Fibroblast of villous mesenchyme (primary cell): ENCODE measurements around the gene CLK2. TPM values are rescaled to one million over a fixed set of nuclear protein-coding genes. Genes with fewer than 3 reads are reported as not detected.
"Not testable (repeated sequence)": the region's sequence is repeated elsewhere in the genome, so short reads cannot be mapped to it uniquely, and the experiment has no call there.

Experiments
- DNase-seq: peaks from one replicate; pipeline ENCODE4 v3.0.0-alpha.2; 2010; ENCODE audit warnings: low read depth
- H3K4me3 ChIP-seq: 2 replicates; pipeline ENCODE4 v1.5.1; 2011; ENCODE audit warnings: low read depth, mild to moderate bottlenecking, low read length
- total RNA-seq: library from RNA; depleted of rRNA; stranded (reverse); fragments of >200 nt; gene quantifications from 2 replicates; pipeline ENCODE4 v1.2.3, GENCODE V29; 2012
- TF ChIP-seq, protein P1 (sequence below): IDR thresholded peaks from 2 replicates; pipeline ENCODE4 v1.5.1; 2012; ENCODE audit warnings: low read depth, mild to moderate bottlenecking, low read length; ENCODE audit not compliant: insufficient read depth

Gene CLK2
- total RNA-seq, 1 donor = 21.6 TPM

DNA sequence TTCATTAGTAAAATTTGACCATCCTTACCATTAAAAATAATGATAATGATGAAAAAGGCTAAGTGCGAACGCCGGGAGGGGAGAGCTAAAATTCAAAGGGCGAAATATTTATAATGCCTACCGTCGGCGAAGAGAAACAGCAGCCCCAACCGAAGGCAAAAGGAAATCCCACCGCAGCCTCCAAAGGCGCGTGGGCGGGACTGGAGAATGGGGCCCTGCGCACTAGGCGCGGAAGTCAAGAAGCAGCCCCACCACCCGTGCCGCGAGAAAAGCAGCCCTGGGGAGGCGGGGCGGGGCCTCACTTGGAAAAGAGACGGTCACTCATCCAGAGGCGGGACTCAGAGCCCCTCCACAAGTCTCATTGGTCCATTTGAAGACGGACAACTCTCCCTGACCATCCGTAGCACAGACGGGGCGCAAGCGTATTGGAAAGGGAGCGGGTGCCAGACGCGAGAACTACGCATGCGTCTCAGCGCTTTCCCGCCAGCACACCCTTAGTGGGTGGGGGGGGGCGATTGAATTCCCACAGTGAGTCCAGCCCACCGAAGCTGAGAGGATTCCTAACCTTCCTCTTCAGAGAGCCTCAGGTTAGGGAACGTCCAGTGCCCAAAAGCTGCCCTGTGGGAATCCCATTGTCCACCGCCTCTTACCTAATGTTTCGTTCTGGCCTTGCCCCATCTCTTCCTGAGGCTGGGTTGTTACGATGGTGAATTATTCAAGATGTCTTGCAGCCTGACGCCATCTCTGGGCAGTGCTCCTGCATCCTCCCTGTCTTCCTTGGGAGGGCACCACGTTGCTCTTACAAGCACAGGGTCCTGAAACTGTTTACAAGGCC, 45.8 kb downstream of the CLK2 start:
- peak overlapping the region; percentile 72 for H3K4me3 ChIP-seq
- TF ChIP-seq, protein P1, sequence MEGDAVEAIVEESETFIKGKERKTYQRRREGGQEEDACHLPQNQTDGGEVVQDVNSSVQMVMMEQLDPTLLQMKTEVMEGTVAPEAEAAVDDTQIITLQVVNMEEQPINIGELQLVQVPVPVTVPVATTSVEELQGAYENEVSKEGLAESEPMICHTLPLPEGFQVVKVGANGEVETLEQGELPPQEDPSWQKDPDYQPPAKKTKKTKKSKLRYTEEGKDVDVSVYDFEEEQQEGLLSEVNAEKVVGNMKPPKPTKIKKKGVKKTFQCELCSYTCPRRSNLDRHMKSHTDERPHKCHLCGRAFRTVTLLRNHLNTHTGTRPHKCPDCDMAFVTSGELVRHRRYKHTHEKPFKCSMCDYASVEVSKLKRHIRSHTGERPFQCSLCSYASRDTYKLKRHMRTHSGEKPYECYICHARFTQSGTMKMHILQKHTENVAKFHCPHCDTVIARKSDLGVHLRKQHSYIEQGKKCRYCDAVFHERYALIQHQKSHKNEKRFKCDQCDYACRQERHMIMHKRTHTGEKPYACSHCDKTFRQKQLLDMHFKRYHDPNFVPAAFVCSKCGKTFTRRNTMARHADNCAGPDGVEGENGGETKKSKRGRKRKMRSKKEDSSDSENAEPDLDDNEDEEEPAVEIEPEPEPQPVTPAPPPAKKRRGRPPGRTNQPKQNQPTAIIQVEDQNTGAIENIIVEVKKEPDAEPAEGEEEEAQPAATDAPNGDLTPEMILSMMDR = no peak

DNA sequence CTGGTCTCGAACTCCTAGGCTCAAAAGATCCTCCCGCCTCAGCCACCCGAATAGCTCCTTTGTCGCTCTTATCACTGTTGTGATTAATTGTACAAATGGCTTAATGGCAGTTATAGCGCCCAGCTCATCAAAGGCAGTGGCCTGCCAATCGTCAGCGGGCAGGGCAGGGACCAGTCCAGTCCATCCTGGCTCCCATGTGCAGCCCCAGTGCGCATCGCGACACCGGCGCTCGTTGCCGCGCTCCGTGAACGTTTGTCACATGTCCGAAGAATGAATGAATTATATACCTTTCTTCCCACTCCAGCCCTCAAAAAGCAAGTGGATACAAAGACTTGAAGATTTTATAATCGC, 46.4 kb downstream of the CLK2 start:
- TF ChIP-seq, protein P1 = no peak
- DNase-seq = peak; percentile 37
- H3K4me3 ChIP-seq = peak overlapping the region; percentile 72

More for the DNA sequence above, 45.8 kb downstream of the CLK2 start:
- DNase-seq = peak; percentile 99

DNA sequence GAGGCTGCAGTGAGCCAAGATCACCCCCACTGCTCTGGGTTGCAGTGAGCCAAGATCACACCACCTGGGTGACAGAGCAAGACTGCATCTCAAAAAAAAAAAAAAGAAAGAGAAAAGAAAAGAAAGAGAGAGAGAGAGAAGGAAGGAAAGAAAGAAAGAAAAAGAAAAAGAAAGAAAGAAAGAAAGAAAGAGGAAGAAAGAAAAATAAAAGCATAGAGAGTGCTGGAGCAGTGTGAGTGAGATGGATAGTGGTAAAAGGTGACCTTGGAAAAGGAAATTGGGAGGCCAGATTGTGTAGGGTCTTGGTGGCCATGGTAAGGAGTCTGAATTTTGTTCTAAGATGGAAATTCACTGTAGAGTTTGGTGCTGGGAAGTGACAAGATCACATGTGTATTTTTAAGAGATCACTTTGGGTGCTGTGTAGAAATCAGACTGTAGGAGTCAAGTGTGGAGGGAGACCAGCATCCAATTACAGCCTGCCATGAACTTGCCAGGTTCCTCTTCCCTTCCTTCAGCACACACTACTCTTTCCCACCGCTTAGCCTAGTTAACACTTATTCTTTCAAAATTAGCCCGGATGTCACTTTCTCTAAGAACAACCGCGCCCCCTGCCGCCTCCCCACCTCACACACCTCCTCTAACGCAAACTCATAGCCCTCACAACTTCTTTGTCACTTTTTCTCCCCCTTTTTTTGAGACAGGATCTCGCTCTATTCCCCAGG, 47.0 kb downstream of the CLK2 start:
- TF ChIP-seq, protein P1 = peak; percentile 69
- DNase-seq = peak; percentile 90
- H3K4me3 ChIP-seq = peak overlapping the region; percentile 72

DNA sequence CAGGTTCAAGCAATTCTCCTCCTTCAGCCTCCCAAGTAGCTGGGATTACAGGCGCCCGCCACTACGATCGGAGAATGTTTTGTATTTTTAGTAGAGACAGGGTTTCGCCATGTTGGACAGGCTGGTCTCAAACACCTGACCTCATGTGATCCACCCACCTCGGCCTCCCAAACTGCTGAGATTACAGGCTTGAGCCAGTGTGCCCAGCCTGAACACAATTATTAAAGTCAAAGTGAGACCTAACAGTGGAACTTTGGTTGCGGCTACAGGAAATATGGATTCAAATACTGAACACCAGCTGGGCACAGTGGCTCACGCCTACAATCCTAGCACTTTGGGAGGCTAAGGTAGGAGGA, 47.9 kb downstream of the CLK2 start:
- H3K4me3 ChIP-seq, DNase-seq: not testable (repeated sequence)

DNA sequence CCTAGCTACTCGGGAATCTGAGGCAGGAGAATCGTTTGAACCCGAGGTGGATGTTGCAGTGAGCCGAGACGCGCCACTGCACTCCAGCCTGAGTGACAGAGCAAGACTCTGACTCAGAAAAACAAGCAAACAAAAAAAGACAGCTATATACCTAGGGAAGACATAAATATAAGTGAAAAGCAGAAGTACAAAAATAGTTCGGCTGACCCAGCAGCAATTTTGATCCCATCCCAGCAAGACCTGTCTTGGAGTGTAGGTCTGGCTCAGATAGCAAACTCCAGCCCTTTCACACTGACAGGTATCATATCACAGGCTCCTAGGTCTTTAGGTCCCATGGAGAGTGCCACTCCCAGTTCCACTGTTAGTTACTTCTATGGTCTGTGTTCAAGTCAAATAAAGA, 50.3 kb downstream of the CLK2 start:
- TF ChIP-seq, protein P1 = no peak
- H3K4me3 ChIP-seq = no peak overlapping the region
- no peak for DNase-seq

DNA sequence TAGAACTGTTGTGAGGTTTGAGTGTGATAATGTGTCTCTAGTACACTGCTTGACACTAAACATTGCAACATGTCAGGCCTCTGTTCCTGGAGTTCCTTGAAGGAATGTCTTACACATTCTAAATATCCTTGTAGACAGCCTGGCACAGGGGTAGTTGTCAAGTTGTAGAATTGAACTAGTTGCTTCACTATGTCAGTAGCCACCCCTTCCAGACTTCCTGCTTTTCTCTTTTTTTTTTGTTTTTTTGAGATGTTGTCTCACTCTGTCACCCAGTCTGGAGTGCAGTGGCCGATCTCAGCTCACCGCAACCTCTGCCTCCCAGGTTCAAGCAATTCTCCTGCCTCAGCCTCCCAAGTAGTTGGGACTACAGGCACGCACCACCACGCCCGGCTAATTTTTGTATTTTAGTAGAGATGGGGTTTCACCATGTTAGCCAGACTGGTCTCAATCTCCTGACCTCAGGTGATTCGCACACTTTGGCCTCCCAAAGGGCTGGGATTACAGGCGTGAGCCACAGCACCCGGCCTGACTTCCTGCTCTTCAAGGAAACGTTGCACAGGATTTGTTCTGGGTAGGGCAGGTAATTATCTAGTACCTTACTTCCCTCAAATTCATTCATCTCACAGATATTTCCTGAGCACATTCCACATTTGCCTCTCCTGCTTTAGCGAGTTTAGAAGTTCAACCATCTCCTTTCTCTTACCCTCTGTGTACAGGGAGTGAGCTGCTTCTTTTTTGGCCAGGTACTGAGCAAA, 52.9 kb downstream of the CLK2 start:
- not testable (repeated sequence) for DNase-seq, H3K4me3 ChIP-seq

DNA sequence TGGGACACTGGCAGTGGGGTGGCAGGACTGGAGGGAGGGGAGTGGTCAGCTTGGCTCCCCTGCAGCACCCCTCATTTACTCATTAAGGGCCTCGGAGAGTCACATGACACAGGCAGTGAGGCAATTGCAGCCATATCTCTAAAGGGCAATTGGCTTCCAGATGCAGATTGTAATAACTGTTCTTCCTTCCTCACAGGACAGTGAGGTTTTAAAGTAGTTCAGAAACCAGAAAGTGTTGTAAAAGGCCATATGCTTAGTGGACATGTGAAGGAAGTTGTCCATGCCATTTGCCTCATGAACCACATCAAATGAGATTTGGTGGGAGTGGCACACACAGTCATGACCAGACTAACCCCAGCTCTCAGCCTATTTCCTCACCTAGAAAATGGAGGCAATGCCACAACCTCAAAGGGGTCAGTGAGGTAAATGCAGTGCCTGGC, 53.7 kb downstream of the CLK2 start:
- peak; percentile 61 for DNase-seq

More for the DNA sequence above, 53.7 kb downstream of the CLK2 start:
- TF ChIP-seq, protein P1 = no peak
- H3K4me3 ChIP-seq = no peak overlapping the region
